RPMI7951 (cell line): ENCODE measurements around the gene GREB1. TPM values are rescaled to one million over a fixed set of nuclear protein-coding genes. Genes with fewer than 3 reads are reported as not detected.
"Not testable (repeated sequence)": the region's sequence is repeated elsewhere in the genome, so short reads cannot be mapped to it uniquely, and the experiment has no call there.

Experiments used
- DNase-seq: peaks from one replicate; pipeline ENCODE4 v3.0.0-alpha.2; 2012; ENCODE audit warnings: low read depth
- total RNA-seq: library from RNA; depleted of rRNA; stranded (reverse); fragments of >200 nt; shearing (Covaris generic); gene quantifications from 2 replicates; pipeline ENCODE4 v1.2.3, GENCODE V29; 2014

The GREB1 gene
- total RNA-seq, 1 experiment from 2014 or later = 0.84 TPM

GRCh38 chr2:11634584-11634983 is 100.7 kb downstream of the GREB1 start:
- DNase-seq = no peak

- no peak for DNase-seq
These were observed 101.3 kb downstream of the GREB1 start for GRCh38 chr2:11635141-11635540.

GRCh38 chr2:11636593-11637295 is 102.9 kb downstream of the GREB1 start:
- no peak for DNase-seq

GRCh38 chr2:11637546-11637945 is 103.7 kb downstream of the GREB1 start:
- no peak for DNase-seq

- DNase-seq = no peak
These were observed 105.7 kb downstream of the GREB1 start for GRCh38 chr2:11639503-11639902.

- no peak for DNase-seq
These were observed 106.3 kb downstream of the GREB1 start for GRCh38 chr2:11640132-11640531.

- DNase-seq = no peak
These were observed 109.1 kb downstream of the GREB1 start for GRCh38 chr2:11642972-11643371.

- no peak for DNase-seq
These were observed 110.4 kb downstream of the GREB1 start for GRCh38 chr2:11644293-11644692.

- no peak for DNase-seq
These were observed 112.7 kb downstream of the GREB1 start for GRCh38 chr2:11646530-11646929.

GRCh38 chr2:11647834-11648600 is 114.2 kb downstream of the GREB1 start:
- DNase-seq = no peak

GRCh38 chr2:11649093-11649492 is 115.2 kb downstream of the GREB1 start:
- no peak for DNase-seq

- no peak for DNase-seq
These were observed 118.2 kb downstream of the GREB1 start for GRCh38 chr2:11651856-11652548.

- DNase-seq = no peak
These were observed 118.7 kb downstream of the GREB1 start for GRCh38 chr2:11652553-11652952.

- DNase-seq = no peak
These were observed 121.7 kb downstream of the GREB1 start for GRCh38 chr2:11655495-11655894.

GRCh38 chr2:11656252-11656651 is 122.4 kb downstream of the GREB1 start:
- DNase-seq = no peak

- no peak for DNase-seq
These were observed 122.8 kb downstream of the GREB1 start for GRCh38 chr2:11656671-11657101.

- DNase-seq = no peak
These were observed 123.3 kb downstream of the GREB1 start for GRCh38 chr2:11657195-11657594.

- DNase-seq = no peak
These were observed 123.8 kb downstream of the GREB1 start for GRCh38 chr2:11657646-11658045.

- no peak for DNase-seq
These were observed 124.6 kb downstream of the GREB1 start for GRCh38 chr2:11658208-11659114.

- no peak for DNase-seq
These were observed 125.2 kb downstream of the GREB1 start for GRCh38 chr2:11659115-11659475.

- no peak for DNase-seq
These were observed 126.0 kb downstream of the GREB1 start for GRCh38 chr2:11659851-11660250.

- DNase-seq = not testable (repeated sequence)
These were observed 126.6 kb downstream of the GREB1 start for GRCh38 chr2:11660396-11660795.
